Mesodermal cell (in vitro differentiated cells): ENCODE measurements around the gene ATP7A.
"Not testable (repeated sequence)": the region's sequence is repeated elsewhere in the genome, so short reads cannot be mapped to it uniquely, and the experiment has no call there.

Experiments used
- H3K27ac ChIP-seq: 2 replicates; pipeline ENCODE4 v1.7.0; 2013; ENCODE audit warnings: mild to moderate bottlenecking, low read depth, low read length, moderate library complexity; ENCODE audit not compliant: severe bottlenecking
- H3K36me3 ChIP-seq: 2 replicates; pipeline ENCODE4 v1.7.1; 2013; ENCODE audit warnings: mild to moderate bottlenecking, low read length, moderate library complexity; ENCODE audit not compliant: control insufficient read depth, insufficient read depth
- H3K4me1 ChIP-seq: one replicate; pipeline ENCODE4 v1.7.1; 2013; ENCODE audit warnings: mild to moderate bottlenecking, low read length; ENCODE audit not compliant: insufficient read depth, control insufficient read depth, poor library complexity, severe bottlenecking
- H3K4me3 ChIP-seq: 2 replicates; pipeline ENCODE4 v1.7.0; 2013; ENCODE audit warnings: low read length, control low read depth, mild to moderate bottlenecking; ENCODE audit not compliant: insufficient read depth, poor library complexity, severe bottlenecking; ENCODE audit errors: extremely low read depth
- H3K9me3 ChIP-seq: 2 replicates; pipeline ENCODE4 v1.7.1; 2013; ENCODE audit warnings: mild to moderate bottlenecking, low read length, moderate library complexity; ENCODE audit not compliant: control insufficient read depth
- WGBS, 2 experiments: methylation state at CpG; one replicate each; pipeline ENCODE4 v1.1.5; 2013; ENCODE audit warnings: missing lambda C conversion rate in 2 of 2; ENCODE audit not compliant: insufficient coverage in 2 of 2; 5-methylcytosine and 5-hydroxymethylcytosine counted together

ATP7A gene

DNA sequence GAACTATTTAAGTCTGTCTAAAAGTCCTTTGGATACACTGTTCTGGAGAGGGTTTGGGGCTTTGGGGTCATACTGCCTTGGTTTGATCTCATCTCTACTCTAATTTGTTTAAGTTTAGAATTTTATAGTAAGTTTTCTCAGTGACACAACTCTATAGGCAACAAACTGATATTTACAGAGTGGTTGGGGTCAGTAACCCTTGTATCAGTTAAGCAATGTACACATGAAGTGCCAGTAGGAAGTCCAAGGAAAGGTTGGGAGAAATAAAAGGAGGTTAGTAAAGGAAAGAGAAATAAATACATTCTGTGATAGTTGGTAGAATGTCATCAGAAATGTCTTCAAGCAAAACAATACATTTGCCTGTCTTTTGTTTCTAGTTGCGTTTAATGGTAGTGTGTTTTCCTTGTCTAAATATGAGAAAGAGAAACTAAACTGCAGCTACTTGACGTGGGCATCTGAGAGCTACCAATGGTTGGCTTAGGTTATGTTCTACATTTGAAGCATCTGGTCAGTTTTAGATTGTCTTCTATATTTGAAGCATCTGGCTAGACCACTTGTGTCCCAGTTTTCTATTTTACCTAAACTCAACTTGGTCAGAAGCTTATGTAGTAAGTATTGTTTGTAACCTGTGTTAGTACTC lies 6.9 kb downstream of the ATP7A start:
- H3K4me3 ChIP-seq: no peak overlapping the region
- WGBS, 2 experiments: 100% methylated on average over 1 of the region's 2 CpGs; no CpG with 5 or more reads in 1 of the 2 experiments
- no peaks in the 10 kb centered on the region for H3K4me1 ChIP-seq
- no peak overlapping the region for H3K27ac ChIP-seq
- H3K36me3 ChIP-seq: no peaks in the 10 kb centered on the region
- no peaks in the 10 kb centered on the region for H3K9me3 ChIP-seq

- Histone ChIP-seq H3K4me1 (no peaks in the 10 kb centered on the region), H3K27ac (no peak overlapping the region), H3K36me3 (no peaks in the 10 kb centered on the region), H3K9me3 (no peaks in the 10 kb centered on the region), H3K4me3 (no peak overlapping the region)
- WGBS, 2 experiments: no CpG with 5 or more reads among the region's 3 CpGs
Measured at GRCh38 chrX:77918568-77918967, 8.1 kb downstream of the ATP7A start.

GRCh38 chrX:77919370-77919769 lies 8.9 kb downstream of the ATP7A start:
- not testable (repeated sequence) for H3K36me3 ChIP-seq, H3K9me3 ChIP-seq, H3K4me3 ChIP-seq, H3K4me1 ChIP-seq, H3K27ac ChIP-seq
- WGBS, 2 experiments: 100% methylated on average over 1 of the region's 6 CpGs; no CpG with 5 or more reads in 1 of the 2 experiments

GRCh38 chrX:77922787-77923186 lies 12.3 kb downstream of the ATP7A start:
- H3K9me3 ChIP-seq: no peaks in the 10 kb centered on the region
- no peak overlapping the region for H3K4me3 ChIP-seq
- H3K36me3 ChIP-seq: no peaks in the 10 kb centered on the region
- no peak overlapping the region for H3K27ac ChIP-seq
- no peaks in the 10 kb centered on the region for H3K4me1 ChIP-seq

- no peak overlapping the region for H3K27ac ChIP-seq
- H3K4me3 ChIP-seq: no peak overlapping the region
- H3K9me3 ChIP-seq: no peaks in the 10 kb centered on the region
- 89% methylated on average over 6 of the region's 8 CpGs; no CpG with 5 or more reads in 1 of the 2 experiments for WGBS, 2 experiments
- H3K4me1 ChIP-seq: no peaks in the 10 kb centered on the region
- no peaks in the 10 kb centered on the region for H3K36me3 ChIP-seq
Measured at GRCh38 chrX:77924320-77924859, 13.9 kb downstream of the ATP7A start.

- no peaks in the 10 kb centered on the region for H3K4me1 ChIP-seq
- WGBS, 2 experiments: no CpG with 5 or more reads among the region's 3 CpGs
Measured at GRCh38 chrX:77925764-77926163, 15.3 kb downstream of the ATP7A start.

GRCh38 chrX:77930581-77930980 lies 20.1 kb downstream of the ATP7A start:
- no CpG with 5 or more reads among the region's 1 CpG for WGBS, 2 experiments

More at GRCh38 chrX:77925764-77926163, 15.3 kb downstream of the ATP7A start:
- no peak overlapping the region for H3K27ac ChIP-seq
- no peaks in the 10 kb centered on the region for H3K9me3 ChIP-seq
- H3K36me3 ChIP-seq: no peaks in the 10 kb centered on the region
- no peak overlapping the region for H3K4me3 ChIP-seq

GRCh38 chrX:77935886-77936285 lies 25.4 kb downstream of the ATP7A start:
- no peaks in the 10 kb centered on the region for H3K36me3 ChIP-seq
- no CpG with 5 or more reads among the region's 1 CpG for WGBS, 2 experiments
- H3K9me3 ChIP-seq: no peaks in the 10 kb centered on the region
- no peaks in the 10 kb centered on the region for H3K4me1 ChIP-seq
- no peak overlapping the region for H3K4me3 ChIP-seq
- no peak overlapping the region for H3K27ac ChIP-seq

More at GRCh38 chrX:77930581-77930980, 20.1 kb downstream of the ATP7A start:
- no peaks in the 10 kb centered on the region for H3K9me3 ChIP-seq
- no peak overlapping the region for H3K27ac ChIP-seq
- H3K36me3 ChIP-seq: no peaks in the 10 kb centered on the region
- no peak overlapping the region for H3K4me3 ChIP-seq
- no peaks in the 10 kb centered on the region for H3K4me1 ChIP-seq

- no peak overlapping the region for H3K27ac ChIP-seq
- no peaks in the 10 kb centered on the region for H3K36me3 ChIP-seq
- no peaks in the 10 kb centered on the region for H3K4me1 ChIP-seq
Measured at GRCh38 chrX:77936299-77936698, 25.8 kb downstream of the ATP7A start.

DNA sequence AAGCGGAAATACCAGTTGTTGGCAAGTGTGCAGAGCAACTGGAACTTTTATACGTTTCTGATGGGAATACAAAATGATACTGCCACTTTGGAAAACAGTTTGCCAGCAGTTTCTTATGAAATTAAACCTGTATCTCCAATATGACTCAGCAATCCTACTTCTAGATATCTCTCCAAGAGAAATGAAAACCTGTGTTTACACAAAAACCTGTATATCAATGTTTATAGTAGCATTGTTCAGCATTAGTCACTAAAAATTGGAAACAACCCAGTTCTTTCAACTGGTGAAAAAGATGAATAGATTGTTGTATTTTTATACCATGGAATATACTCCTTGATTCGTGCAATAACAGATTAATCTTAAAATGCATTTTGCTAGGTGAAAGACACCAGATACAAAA lies 26.8 kb downstream of the ATP7A start:
- no peaks in the 10 kb centered on the region for H3K9me3 ChIP-seq
- no peaks in the 10 kb centered on the region for H3K36me3 ChIP-seq
- no peak overlapping the region for H3K27ac ChIP-seq
- WGBS, 2 experiments: 83 to 100% methylated on average over 1 of the region's 3 CpGs
- H3K4me3 ChIP-seq: no peak overlapping the region
- no peaks in the 10 kb centered on the region for H3K4me1 ChIP-seq

More at GRCh38 chrX:77936299-77936698, 25.8 kb downstream of the ATP7A start:
- no peaks in the 10 kb centered on the region for H3K9me3 ChIP-seq
- no peak overlapping the region for H3K4me3 ChIP-seq

DNA sequence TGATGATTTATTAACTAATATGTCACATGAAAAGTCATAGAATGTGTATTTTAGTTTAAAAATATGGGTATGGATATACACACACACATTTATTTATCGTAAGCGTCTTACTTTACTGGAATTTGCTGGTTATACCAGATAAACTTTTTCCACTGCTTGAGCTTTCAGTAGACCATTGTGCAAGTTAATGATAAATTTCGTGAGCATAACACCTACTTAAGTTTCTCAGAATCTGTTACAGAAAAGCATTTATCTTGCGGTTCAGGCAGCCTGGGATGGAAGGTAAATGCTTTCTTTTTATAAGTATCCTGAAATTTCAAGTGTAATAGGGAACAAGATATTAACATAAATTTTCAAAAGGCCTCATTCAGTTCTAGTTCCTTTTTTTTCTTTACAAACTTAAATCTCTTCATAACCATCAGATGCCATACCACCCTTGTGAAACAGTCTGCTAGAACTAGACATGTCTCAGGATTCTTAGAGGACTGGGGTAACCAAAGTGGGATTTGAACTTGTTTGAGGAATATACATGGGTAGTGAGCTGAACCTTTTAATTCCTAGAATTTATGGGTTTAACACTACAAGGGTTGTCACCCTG lies 27.7 kb downstream of the ATP7A start:
- Histone ChIP-seq H3K9me3 (no peaks in the 10 kb centered on the region), H3K36me3 (no peaks in the 10 kb centered on the region), H3K4me3 (no peak overlapping the region), H3K4me1 (no peaks in the 10 kb centered on the region), H3K27ac (no peak overlapping the region)
- no CpG with 5 or more reads among the region's 4 CpGs for WGBS, 2 experiments
